ENCODE measurements around the gene IRGC. TPM values are rescaled to one million over a fixed set of nuclear protein-coding genes. Genes with fewer than 3 reads are reported as not detected.
A peak's percentile ranks its signal among the peaks of the same experiment; 100 is the strongest.

IRGC gene
- total and polyA plus RNA-seq, 2 of the 4 experiments (the other 2 are of a cell fraction), result not detected

GRCh38 chr19:43700395-43701000 lies 15.4 kb upstream of the IRGC start:
- DNase-seq, result peak; percentile 84
- H2AFZ ChIP-seq (replicated peaks; ENCODE audit: low read length, poor library complexity), result peak overlapping the region; percentile 83
- H3K27ac ChIP-seq (ENCODE audit: insufficient read depth, low read length), result peak overlapping the region; percentile 83
- peak overlapping the region; percentile 54 for H4K91ac ChIP-seq (ENCODE audit: insufficient read depth, low read depth, low read length)
- H2AK9ac ChIP-seq (replicated peaks; ENCODE audit: low read depth, low read length, poor library complexity), result peak overlapping the region; percentile 1
- H3K4me3 ChIP-seq (ENCODE audit: insufficient read depth, low read depth, low read length), result no peak overlapping the region
- ATAC-seq (ENCODE audit: low read depth), result peak; percentile 40
- H4K5ac ChIP-seq (ENCODE audit: low read depth, low read length), result peak overlapping the region; percentile 97
- peaks cover 7% of the 10 kb centered on the region for H3K9me3 ChIP-seq (ENCODE audit: control insufficient read depth, insufficient read depth, low read length)
- peak overlapping the region; percentile 72 for H3K18ac ChIP-seq (ENCODE audit: low read depth, low read length)
- peak overlapping the region; percentile 60 for H3K4me2 ChIP-seq (ENCODE audit: low read depth, low read length)
- ChIA-PET CTCF (no interaction called here), POLR2A (ENCODE audit: unreplicated experiment) (no interaction called here)
- no peaks in the 10 kb centered on the region for H3K79me1 ChIP-seq (ENCODE audit: low read depth in 1 of 2, low read length in 2 of 2)
- H3K9me1 ChIP-seq (ENCODE audit: insufficient read depth, low read length), result peaks cover 4% of the 10 kb centered on the region; the same call in 1 of the 2 replicates
- H4K20me1 ChIP-seq (ENCODE audit: insufficient read depth, low read length), result no peaks in the 10 kb centered on the region
- peak overlapping the region; percentile 86 for H2BK120ac ChIP-seq (ENCODE audit: low read depth, low read length)
- peak overlapping the region; percentile 44 for H2BK20ac ChIP-seq (ENCODE audit: low read depth, low read length)
- no TSS peak for BruUV-seq (replicated peaks)
- H3K4ac ChIP-seq (ENCODE audit: low read depth, low read length), result peak overlapping the region; percentile 59
- peak overlapping the region; percentile 64; the same call in 2 of the 3 replicates for H2BK15ac ChIP-seq (ENCODE audit: low read depth, low read length)
- peak overlapping the region; percentile 43 for H3K9ac ChIP-seq (ENCODE audit: low read depth, low read length)
- peaks cover 11% of the 10 kb centered on the region for H3K4me1 ChIP-seq (ENCODE audit: control insufficient read depth, insufficient read depth, low read length)
- peak overlapping the region; percentile 27 for H3K56ac ChIP-seq (ENCODE audit: extremely low read depth, insufficient read depth, low read length)
- intact Hi-C loops (cut with micrococcal nuclease) (no loop called here), dilution Hi-C loops (cut with HindIII; ENCODE audit: low sequenced_read_pairs, unreplicated experiment) (no loop called here), in situ Hi-C loops (cut with MboI; ENCODE audit: low sequenced_read_pairs) (no loop called here)
- no peaks in the 10 kb centered on the region for H3K27me3 ChIP-seq (ENCODE audit: control insufficient read depth, insufficient read depth, low read length)
- no peaks in the 10 kb centered on the region for H3K36me3 ChIP-seq (ENCODE audit: control insufficient read depth, insufficient read depth, low read length)
- peak overlapping the region; percentile 23 for H3K14ac ChIP-seq (replicated peaks; ENCODE audit: low read depth, low read length)
- no peak; the same call in 1 of the 2 replicates for TF ChIP-seq MAZ (IDR thresholded peaks at IDR 0.05; ENCODE audit: borderline replicate concordance, low read depth, low read length)
- no peak for TF ChIP-seq RFX5 (IDR thresholded peaks at IDR 0.05; ENCODE audit: low read depth, low read length)
- no peak for TF ChIP-seq POLR2A (IDR thresholded peaks at IDR 0.05; ENCODE audit: low read depth, low read length)
- no peak for TF ChIP-seq CEBPB (IDR thresholded peaks at IDR 0.05; ENCODE audit: low read depth, low read length)
- TF ChIP-seq MXI1 (IDR thresholded peaks at IDR 0.05; ENCODE audit: borderline replicate concordance, low read depth, low read length), result no peak
- TF ChIP-seq RAD21 (IDR thresholded peaks at IDR 0.05; ENCODE audit: low read length), result no peak
- TF ChIP-seq SMC3 (IDR thresholded peaks at IDR 0.05; ENCODE audit: low read depth, low read length), result no peak
- TF ChIP-seq CTCF (conservative IDR thresholded peaks at IDR 0.05; ENCODE audit: low read depth, low read length), result no peak
- TF ChIP-seq USF2 (IDR thresholded peaks at IDR 0.05; ENCODE audit: low read depth, low read length), result no peak
- TF ChIP-seq NFE2L2 (IDR thresholded peaks at IDR 0.05; ENCODE audit: low read depth, low read length), result no peak
- no peak for TF ChIP-seq BHLHE40 (IDR thresholded peaks at IDR 0.05; ENCODE audit: low read depth, low read length)
- TF ChIP-seq CHD1 (IDR thresholded peaks at IDR 0.05; ENCODE audit: low read depth, low read length), result no peak
- TF ChIP-seq RCOR1 (IDR thresholded peaks at IDR 0.05; ENCODE audit: insufficient replicate concordance, low read length), result no peak
- TF ChIP-seq FOS (IDR thresholded peaks at IDR 0.05; ENCODE audit: low read depth, low read length), result no peak
- TF ChIP-seq ELK1 (IDR thresholded peaks at IDR 0.05; ENCODE audit: borderline replicate concordance, low read depth, low read length), result no peak
- TF ChIP-seq MAFK (IDR thresholded peaks at IDR 0.05; ENCODE audit: low read depth, low read length), result no peak
- peak overlapping the region; percentile 60 to 86 for H4K8ac ChIP-seq (ENCODE audit: low read depth in 2 of 2, low read length in 2 of 2)
- WGBS, 2 experiments (ENCODE audit: extremely low coverage in 2 of 2, insufficient read length in 1 of 2), result 21% methylated on average over 4 of the region's 13 CpGs; no CpG with 5 or more reads in 1 of the 2 experiments
- peak overlapping the region; percentile 77 for H2BK5ac ChIP-seq (ENCODE audit: low read depth, low read length, poor library complexity, severe bottlenecking)
- peak overlapping the region; percentile 10; the same call in 1 of the 2 replicates for H3K23ac ChIP-seq (ENCODE audit: low read depth, low read length)
- H2AK5ac ChIP-seq (ENCODE audit: low read depth, low read length), result peak overlapping the region; percentile 82

All from IMR-90 (cell line).